SIG-M5 treated with dmso at 0.1 percent for 504 hours (cell line): ENCODE data around the gene MYO3A.

ENCODE experiments used
- DNase-seq: peaks from one replicate; lab custom pipeline; 2025; ENCODE audit not compliant: unreplicated experiment; lab: John Stamatoyannopoulos, UW

MYO3A gene

GRCh38 chr10:26259341-26259740 is 325.3 kb downstream of the MYO3A start:
- no peak for DNase-seq
